ENCODE results near the gene ECHS1.
"Not testable (repeated sequence)": the region's sequence is repeated elsewhere in the genome, so short reads cannot be mapped to it uniquely, and the experiment has no call there.

The ECHS1 gene

DNA sequence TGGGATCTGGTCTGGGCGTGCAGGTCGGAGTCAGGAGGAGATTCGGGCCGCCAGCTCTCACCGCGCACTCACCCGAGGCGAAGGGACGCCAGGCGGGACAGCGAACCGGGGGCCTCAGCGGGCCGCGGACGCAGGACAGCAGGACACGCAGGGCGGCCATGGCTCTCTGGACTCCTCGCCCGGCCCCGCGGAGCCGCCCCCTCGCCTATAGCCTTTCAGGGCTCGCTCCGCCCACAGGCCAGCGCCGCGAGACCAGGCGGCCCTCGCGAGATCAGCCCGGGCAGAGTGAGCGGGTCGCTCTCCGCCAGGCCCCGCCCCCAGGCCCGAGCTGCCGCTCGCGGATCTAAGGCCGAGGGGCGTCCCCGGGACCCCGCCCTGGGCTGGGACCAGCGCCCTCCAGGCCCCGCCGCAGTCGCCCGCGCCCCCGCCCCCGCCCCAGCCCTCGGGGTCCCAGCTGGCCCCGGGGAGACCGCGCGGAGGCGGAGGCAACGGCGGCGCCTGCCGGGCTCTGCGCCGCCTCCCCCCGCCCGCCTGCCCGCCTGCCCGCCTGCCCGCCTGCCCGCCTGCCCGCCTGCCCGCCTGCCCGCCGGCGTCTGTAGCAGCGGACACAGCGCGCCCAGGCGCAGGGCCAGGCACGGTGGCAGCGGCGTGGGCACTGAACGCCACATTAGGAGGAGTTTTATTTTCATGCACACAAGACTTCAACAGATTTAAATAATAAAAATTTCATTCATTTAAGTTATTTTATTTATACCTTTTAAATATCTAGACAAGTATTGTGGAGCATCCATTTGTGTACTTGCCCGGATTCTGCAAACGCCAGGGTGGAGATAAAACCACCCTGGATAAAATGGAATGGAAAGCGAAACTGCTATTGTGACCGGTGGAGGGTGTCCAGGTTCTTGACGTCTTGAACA is at the start of gene ECHS1:
Gene ECHS1, minus strand, starts transcription at position 181 of the 917 bp plus-strand sequence. Its CDS starts 21 bp downstream, at position 160.
- DNase-seq, result peak; percentile 95

- DNase-seq, result no peak
These were observed 49.2 kb upstream of the ECHS1 start for GRCh38 chr10:133422223-133422806.

DNA sequence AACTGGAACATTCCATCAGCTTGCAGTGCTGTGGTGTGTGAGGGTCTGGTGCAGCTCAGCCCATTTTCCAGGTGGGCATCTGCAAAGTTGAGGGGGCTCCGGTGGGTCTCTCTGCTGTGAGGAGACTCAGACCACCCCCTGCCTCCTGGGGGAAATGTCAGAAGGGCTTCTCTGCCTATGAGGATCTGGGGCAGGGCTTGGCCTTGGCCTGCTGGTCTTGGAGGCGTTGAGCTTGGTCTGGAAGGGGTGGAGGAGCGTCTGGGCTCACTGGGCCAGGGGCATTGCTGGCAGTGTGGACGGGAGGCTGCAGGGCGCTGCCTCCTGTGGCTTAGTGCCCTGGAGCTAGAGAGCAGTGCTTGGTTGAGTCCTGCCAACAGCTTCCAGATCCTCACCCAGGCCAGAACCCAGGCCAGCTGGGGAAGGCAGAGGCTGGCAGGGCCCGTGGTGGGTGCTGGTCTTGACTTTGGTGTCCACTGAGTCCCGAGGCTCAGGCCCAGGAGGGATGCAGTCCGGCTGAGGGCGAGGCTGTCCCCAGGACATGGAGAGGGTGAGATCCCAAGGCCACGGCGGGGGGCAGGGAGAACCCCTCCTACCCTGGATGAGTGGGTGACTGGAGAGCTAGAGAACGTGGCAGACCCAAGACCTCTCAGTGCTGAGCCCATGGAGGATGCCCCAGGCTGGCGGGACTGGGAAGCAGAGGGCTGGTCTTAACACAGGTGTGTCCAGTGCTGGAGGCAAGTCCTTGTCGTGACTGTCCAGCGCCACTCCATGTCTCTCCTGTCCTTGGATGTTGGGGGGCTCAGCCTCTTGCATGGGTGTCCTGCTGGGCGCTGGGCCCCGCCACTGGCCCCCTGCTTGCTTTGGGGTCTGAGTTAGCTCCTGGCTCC is 48.4 kb upstream of the ECHS1 start:
- DNase-seq, result no peak

GRCh38 chr10:133420579-133420978 is 47.4 kb upstream of the ECHS1 start:
- no peak for DNase-seq

GRCh38 chr10:133420028-133420427 is 46.9 kb upstream of the ECHS1 start:
- no peak for DNase-seq

DNA sequence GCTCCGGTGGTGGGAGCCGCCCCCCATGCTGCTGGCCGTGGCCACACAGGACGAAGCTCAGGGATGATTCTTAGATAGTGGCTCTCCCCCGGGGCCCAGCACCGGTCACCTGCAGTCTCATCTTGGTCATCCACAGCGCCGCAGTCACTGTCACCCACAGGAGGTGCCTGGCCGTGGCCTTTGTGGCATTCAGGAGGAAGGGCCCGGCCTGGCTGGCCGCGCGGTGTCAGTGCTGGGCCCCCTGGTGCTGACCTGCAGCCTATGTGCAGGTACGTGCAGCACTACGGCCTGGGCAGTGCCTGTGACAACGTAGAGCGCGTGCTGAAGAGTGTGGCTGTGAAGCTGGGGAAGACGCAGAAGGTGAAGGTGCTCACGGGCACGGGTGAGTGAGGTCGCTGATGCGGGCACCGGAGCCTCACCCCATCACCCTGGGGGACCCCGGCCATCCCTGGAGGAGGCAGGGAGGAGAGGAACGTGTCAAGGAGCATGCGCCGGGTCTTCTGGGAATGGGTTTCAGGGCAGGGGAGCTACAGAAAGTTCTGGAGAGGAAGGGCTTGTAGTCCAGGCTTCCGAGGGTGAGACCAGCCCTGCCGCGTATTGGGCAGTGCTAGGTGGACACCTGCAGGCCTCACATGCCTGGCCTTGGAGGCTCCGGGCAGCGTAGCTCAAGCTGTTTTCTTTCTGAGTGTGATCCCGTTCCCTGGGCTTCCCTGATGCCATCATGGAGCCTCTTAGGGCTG is 46.2 kb upstream of the ECHS1 start:
- no peak for DNase-seq

GRCh38 chr10:133418289-133418993 is 45.3 kb upstream of the ECHS1 start:
- DNase-seq, result no peak

DNA sequence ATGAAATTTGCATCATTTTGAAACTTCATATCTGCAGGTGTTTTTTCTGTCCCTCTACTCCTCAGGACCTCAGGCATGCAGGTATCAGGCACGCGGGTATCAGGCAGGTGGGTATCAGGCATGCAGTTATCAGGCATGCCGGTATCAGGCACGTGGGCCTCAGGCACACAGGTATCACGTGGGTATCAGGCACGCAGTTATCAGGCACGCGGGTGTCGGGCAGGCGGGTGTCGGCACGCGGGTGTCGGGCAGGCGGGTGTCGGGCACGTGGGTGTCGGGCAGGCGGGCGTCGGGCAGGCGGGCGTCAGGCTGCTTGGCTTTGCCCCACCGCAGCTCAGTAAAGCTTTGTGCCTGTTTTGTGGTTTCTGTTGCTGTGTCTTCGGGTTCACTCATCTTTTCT is 42.6 kb upstream of the ECHS1 start:
- no peak for DNase-seq

- not testable (repeated sequence) for DNase-seq
These were observed 41.2 kb upstream of the ECHS1 start for GRCh38 chr10:133414401-133414800.

DNA sequence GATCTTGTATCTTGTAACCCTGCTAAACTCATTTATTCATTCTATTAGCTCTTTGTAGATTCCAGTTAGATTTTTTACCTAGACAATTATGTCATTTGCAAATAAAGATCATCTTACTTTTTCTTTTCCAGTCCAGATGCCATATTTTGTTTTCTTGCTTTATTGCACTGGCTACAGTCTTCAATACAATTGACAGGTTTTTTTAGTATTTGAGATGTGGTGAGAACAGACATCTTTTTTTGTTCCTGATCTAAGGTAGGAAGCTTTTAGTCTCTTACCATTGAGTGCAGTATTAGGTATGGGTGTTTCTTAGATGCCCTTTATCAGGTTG is 39.2 kb upstream of the ECHS1 start:
- DNase-seq, result no peak

- no peak for DNase-seq
These were observed 38.6 kb upstream of the ECHS1 start for GRCh38 chr10:133411523-133412380.

DNA sequence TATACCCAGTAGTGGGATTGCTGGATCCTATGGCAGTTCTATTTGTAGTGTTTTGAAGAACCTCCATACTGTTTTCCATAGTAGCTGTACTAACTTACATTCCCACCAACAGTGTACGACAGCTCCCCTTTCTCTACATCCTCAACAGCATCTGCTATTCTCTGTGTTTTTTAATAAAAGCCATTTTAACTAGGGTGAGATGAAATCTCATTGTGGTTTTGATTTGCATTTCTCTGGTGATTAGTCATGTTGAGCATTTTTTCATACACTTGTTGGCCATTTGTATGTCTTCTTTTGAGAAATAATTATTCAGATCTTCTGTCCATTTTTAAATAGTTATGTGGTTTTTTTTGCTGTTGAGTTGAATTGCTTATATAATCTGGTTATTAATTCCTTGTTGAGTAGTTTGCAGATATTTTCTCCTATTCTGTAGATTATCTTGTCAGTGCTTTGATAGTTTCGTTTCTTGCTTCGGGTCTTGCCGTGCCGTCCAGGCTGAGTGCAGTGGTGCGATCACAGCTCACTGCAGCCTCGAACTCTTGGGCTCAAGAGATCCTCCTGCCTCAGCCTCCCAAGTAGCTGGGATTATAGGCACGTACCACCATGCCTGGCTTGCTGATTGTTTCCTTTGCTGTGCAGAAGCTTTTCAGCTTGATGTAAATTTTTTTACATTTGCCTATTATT is 32.8 kb upstream of the ECHS1 start:
- no peak for DNase-seq

- no peak for DNase-seq
These were observed 32.1 kb upstream of the ECHS1 start for GRCh38 chr10:133405272-133405671.

DNA sequence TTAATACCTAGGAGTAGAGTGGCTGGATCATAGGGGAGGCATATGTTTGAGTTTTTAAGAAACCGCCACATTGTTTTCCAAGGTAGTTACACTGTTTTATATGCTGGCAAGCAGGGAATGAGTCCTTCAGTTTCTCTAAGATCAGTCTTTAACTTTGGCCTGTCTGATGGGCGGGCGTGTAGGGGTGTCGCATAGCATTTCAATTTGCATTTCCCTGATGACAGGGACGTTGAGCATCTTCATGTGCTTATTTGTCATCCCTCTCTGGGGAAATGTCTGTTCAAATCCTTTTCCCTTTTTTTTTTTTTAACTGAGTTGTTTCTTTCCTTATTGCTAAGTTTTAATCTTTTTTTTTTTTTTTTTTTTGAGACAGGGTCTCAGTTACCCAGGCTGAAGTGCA is 30.6 kb upstream of the ECHS1 start:
- no peak for DNase-seq

DNA sequence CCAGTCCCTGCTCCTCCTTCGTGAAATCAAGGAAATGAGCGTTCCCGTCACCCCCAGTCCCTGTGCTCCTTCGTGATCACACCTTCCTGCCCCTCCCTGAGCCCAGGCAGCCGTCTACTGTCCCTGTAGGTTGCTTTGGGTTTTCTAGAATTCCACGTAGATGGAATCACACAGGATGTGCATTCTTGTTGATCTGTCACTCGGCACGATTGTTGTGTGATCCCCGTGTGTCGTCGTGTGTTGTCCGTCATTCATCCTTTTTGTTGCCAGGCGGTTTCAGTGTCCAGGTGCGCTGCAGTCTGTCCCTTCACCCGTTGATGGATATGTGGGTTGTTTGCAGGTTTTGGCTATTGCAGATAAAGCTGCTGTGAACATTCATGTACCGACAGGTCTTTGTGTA is 30.2 kb upstream of the ECHS1 start:
- DNase-seq, result no peak

DNA sequence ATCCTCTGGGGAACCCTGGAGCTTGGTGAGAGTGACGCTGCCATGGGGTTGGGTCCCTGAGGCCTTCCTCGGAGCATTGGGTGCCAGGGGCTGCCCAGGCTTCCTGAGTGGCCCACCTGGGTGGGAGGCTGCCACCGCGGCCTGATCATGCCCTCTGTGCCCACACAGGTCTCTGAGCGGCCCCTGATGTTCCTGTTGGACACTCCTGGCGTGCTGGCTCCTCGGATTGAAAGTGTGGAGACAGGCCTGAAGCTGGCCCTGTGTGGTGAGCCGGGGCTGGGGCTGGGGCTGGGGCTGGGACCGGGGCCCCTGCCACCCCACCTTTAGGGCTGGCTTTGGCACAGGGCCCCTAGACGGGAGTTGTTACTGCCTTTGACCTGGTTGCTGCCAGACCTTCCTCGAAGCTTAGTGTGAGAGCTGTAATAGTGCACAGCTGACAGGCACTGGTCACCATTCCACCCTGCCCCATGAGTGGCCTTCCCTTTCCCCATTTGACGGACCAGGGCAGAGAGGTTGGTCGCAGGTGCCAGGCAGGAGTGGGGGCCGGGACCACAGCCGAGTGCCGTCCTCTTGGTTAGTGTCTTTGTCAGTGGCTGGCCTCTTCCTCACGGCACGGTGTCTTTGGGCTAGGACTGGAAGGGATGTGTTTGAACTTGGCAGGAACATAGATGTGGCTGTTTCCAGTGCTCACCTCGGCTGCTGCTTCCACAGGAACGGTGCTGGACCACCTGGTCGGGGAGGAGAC is 29.0 kb upstream of the ECHS1 start:
- no peak for DNase-seq

- DNase-seq, result no peak
These were observed 28.3 kb upstream of the ECHS1 start for GRCh38 chr10:133401500-133401899.

DNA sequence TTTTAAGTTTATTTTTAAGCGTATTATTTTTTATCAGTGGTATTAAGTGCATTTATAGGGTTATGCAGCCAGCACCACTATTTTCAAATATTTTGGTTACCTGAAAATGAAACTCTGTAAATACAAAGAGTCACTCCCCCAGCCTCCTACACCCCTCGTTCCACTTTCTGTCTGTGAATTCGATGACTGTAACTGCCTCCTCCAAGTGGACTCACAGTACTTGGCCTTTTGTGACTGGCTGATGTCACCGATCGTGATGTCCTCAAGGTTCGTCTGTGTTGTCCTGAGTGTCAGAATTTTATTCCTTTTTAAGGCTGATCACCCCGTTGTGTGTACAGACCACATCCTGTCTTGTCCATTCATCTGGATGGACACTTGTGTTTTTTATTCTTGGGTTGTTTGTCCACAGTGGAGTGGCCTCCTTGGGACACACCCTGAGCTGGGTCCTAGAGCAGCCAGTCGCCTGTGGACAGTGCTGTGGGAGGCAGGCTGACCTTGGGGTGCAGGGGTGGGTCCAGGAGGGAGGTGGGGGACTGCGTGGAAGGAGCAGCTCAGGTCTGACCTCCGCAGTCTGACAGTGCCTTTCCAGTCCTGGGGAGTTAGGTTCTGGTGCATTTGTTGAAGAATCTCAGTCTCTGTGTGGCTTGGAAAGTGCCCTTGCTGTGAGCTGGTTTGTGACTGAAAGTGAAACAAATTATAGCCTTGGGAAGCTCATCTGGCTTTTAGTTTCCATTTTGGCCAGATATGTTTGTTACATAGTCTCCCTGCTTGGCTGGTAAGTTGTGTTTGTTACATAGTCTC is 27.7 kb upstream of the ECHS1 start:
- no peak for DNase-seq

GRCh38 chr10:133399123-133399601 is 26.0 kb upstream of the ECHS1 start:
- no peak for DNase-seq
